NCI-H774 (cell line): Measurements from ENCODE around the gene NDE1.
A peak's percentile ranks its signal among the peaks of the same experiment; 100 is the strongest.
"Not testable (repeated sequence)": the region's sequence is repeated elsewhere in the genome, so short reads cannot be mapped to it uniquely, and the experiment has no call there.

Experiments used
- DNase-seq: peaks from one replicate; lab custom pipeline; 2025; lab: John Stamatoyannopoulos, UW

The NDE1 gene

DNA sequence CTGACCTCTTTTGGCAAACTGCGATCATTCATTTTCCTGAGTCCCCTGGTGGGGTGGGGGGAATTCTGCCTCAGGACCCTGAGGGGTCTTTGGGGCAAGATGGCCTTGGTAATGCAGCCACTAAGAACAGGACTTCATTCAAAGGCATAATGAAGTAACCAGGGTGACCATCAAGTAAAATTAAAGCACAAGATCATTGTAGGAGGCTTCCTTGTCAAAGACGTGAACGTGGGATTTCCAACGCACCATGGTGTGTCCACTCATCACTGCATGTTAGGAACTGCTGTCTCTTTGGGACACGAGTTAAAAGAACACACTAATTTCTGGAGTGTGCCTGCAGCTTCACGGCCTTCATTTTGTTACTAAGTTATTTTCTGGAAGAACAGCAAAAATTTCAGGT, 51.3 kb downstream of the NDE1 start:
- DNase-seq, result no peak

- no peak for DNase-seq
Observed at GRCh38 chr16:15701975-15702970, 52.2 kb downstream of the NDE1 start.

DNA sequence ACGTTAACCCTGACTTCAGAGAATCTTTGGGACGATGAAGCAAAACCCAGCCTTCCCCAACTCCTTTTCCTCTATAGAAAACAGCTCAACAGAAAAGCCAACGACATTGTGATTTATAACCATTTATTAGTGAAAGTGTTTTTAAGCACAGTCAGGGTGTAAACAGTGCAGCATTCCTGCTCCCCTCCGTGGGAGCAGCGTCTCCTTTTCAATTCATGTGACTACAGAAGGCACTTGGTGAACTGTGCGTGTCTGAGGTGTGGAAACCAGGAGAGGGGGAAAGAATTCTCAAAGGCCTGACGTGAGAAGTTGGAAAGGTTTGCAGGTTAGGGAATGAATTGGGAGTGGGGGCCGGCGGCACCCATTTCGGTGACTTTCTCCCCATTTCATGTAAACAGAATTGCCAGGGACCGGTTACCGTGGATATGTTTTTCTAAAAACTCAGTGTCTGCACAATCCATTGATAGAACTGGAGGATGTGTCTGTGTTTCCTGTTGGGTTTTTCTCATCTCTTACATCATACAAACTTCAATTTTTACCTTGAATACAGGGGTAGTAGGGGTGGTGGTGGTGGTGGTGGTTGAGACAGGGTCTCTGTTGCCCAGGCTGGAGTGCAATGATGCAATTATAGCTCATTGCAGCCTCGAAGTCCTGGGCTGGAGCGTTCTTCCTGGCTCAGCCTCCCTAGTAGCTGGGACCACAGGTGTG, 53.1 kb downstream of the NDE1 start:
- no peak for DNase-seq

DNA sequence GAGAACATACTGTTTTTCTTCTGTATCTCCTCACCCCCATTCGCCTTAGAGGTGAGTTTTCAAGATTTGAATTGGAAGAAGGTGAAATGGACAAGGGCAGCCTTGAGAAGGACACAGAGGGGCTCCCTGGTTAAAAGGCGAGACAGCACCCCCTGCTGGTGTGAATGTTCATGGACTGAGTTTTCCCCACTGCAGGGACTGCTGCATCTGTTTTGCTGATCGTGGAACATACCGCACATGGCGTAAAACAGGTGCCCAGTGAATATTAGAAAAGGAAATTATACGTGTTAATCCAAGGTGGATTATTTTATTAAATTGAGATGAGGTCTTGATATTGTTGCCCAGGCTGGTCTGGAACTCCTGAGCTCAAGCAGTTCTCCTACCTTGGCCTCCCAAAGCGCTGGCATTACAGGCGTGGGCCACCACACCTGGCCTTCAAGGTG, 54.5 kb downstream of the NDE1 start:
- DNase-seq, result peak; percentile 14

GRCh38 chr16:15705064-15705565, 55.1 kb downstream of the NDE1 start:
- no peak for DNase-seq

GRCh38 chr16:15707332-15707731, 57.3 kb downstream of the NDE1 start:
- no peak for DNase-seq

DNA sequence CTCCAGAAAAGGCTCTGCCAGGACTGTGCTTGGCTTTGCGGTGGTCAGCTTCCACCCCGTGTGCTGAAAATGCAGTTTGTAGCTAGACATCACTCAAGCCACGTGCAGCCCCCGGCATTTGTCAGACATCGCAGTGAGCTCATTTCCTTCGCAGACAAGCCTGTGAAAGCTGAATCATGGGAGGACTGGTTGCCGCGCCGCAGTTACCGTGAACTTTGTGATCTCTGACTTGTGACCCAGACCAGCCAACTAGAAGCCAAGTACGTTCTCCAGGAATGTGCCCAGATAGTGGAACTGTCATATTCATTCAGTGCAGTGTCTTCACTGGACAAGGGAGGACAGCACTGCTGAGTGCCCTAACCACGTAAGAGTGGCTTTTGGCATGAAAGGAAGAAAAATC, 58.1 kb downstream of the NDE1 start:
- no peak for DNase-seq

- DNase-seq, result no peak
Observed at GRCh38 chr16:15708997-15709396, 59.0 kb downstream of the NDE1 start.

DNA sequence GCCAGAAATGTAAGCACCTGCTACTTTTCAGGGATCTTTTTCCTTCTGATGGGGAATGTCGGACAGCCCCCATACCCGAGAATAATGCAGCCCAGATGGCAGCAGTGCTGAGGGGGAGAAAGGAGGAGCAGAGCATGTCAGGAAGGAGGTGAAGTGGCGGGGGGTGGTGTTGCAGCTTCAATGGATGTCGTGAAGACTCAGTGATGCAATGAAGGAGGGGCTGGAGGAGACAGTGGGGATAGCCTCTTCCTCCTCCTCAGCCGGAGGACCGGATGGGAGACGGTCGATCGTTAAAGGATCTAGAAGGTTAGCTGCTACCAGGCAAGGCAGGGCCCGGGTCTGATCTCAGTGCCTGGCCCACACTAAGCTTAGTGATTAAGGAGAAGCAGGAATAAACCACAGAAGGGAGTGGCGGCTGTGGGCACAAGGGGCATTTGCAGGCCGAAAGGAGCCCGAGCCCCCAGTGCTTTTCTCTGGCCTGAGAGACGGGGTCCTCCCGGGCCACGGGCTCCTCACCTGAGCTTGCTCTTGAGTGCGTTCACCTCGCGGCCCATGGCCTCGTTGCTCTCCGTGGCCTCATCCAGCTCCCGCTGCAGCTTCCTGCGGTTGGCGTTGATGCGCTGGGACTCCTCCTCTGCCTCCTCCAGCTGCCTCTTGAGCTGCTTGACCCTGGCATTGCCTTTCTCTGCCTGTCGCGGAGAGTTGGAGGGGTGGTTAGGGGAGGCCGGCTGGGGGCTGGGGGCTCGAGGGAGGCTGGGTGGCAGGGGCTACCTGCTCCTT, 64.5 kb downstream of the NDE1 start:
- DNase-seq, result no peak

DNA sequence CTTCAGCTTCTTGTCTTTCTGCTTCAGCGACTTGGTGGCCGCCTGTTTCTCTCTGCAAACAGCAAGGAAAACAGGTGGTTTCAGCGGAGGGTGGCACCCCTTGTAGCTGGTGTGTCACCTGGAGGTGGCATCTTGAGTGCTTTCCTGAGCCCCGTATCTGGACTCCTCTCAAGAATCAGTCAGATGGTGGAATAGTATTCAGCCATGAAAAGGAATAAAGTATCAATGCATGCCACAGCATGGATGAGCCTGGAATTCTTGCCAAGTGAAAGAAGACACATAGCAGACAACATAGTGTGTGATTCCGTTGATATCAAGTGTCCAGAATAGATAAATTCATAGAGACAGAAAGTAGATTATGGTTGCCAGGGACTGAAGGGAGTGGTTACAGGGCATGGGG, 65.2 kb downstream of the NDE1 start:
- DNase-seq, result no peak

- DNase-seq, result no peak
Observed at GRCh38 chr16:15716694-15717447, 66.8 kb downstream of the NDE1 start.

DNA sequence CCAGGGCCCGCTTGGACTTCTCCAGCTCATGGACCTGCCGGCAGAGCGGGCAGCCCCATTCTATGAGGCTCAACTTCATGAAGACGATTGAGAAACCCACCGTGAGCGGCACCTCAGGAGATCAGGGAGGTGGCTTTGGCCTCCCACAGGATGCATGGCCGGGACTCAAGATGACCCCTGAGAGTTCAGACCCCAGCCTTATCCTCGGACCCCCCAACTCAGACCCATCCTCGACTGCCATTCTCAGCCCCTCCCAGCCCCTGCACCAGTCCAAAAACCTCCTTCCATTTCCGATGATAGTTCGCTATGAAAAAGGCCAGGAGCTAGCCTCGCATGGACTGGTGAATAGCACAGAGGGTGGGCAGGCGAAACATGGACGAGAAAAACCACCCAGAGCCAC, 71.0 kb downstream of the NDE1 start:
- no peak for DNase-seq

- DNase-seq, result no peak
Observed at GRCh38 chr16:15723808-15724207, 73.8 kb downstream of the NDE1 start.

GRCh38 chr16:15725641-15726240, 75.7 kb downstream of the NDE1 start:
- DNase-seq, result no peak

- DNase-seq, result no peak
Observed at GRCh38 chr16:15726715-15727114, 76.7 kb downstream of the NDE1 start.

GRCh38 chr16:15727697-15728096, 77.7 kb downstream of the NDE1 start:
- not testable (repeated sequence) for DNase-seq

DNA sequence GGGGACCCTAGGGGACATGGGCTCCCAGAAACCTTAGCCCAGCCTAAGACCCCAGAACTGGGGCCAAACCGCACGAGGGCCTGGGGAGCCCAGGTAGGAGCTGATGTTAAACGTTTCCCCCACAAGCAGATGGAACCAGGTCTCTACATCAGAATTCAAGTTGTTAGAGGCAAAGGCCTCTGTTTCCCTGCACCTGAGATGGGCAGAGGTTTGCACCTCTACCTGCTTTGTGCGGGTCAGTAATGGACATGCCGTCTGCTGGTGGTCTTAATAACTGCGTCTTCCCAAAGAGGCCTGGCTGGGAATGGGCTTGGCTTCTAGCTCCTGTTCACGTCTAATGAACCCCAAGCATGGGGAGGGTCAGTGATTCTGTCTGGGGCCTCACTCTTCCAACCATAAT, 79.1 kb downstream of the NDE1 start:
- no peak for DNase-seq

GRCh38 chr16:15732416-15732815, 82.4 kb downstream of the NDE1 start:
- no peak for DNase-seq

DNA sequence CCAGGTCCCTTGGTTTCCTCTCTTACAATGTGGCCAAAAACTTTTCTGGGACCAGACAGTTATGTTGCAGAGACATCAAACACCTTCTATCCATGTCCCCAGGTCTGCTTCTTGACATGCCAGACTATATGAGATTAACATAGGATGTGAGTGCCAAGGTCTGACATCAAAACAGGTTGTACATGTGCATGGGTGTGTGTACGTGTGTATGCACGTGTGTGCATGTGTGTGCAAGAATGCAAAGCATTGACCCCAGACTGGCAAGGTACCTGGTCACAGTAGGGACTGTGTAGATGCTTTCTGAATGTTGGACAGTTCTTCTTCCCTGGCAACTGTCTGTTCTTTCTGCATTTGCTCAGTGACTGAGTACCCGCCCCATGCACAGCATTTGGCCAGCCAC, 85.6 kb downstream of the NDE1 start:
- DNase-seq, result no peak

- DNase-seq, result no peak
Observed at GRCh38 chr16:15736529-15736928, 86.5 kb downstream of the NDE1 start.

DNA sequence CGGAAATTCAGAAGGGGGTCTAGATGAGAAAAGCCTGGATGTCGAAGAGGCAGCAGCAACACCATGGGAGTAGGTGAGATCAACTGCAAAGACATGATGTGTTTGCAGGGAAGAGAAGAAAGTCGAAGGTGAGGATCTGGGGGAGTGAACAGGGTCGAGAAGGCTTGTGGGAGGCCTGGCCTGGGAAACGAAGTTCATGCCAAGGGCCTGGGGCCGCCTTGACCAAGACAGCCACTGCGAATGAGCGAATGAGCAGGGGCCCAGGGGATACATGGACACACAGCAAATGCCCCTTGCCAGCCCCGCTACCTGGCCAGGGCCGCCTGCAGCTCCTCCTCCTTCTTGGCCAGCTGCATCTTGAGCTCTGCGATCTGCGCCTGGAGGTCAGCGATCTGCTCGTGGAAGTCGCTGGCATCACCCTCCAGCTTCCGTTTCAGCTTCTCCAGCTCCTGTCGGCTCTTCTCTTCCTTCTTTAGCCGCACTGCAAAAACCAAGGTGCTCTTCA, 87.1 kb downstream of the NDE1 start:
- DNase-seq, result no peak
